ENCODE measurements around the gene ECE2.
A peak's percentile ranks its signal among the peaks of the same experiment; 100 is the strongest.

ECE2 gene

GRCh38 chr3:184314700-184315542 lies 39.1 kb downstream of the ECE2 start:
- DNase-seq: peak; percentile 72 to 91 (median 83)

- peak; percentile 13 to 52 (median 44) for DNase-seq
Observed at GRCh38 chr3:184315543-184315867, 39.7 kb downstream of the ECE2 start.

- DNase-seq: no peak
Observed at GRCh38 chr3:184315871-184316661, 40.2 kb downstream of the ECE2 start.

- no peak for DNase-seq
Observed at GRCh38 chr3:184316792-184317191, 41.0 kb downstream of the ECE2 start.

- no peak for DNase-seq
Observed at GRCh38 chr3:184317201-184317600, 41.4 kb downstream of the ECE2 start.

- peak; percentile 88 to 94 (median 92) for DNase-seq
Observed at GRCh38 chr3:184320104-184320445, 44.3 kb downstream of the ECE2 start.

- DNase-seq: no peak
Observed at GRCh38 chr3:184321666-184322065, 45.8 kb downstream of the ECE2 start.

GRCh38 chr3:184322731-184323487 lies 47.1 kb downstream of the ECE2 start:
- peak; percentile 74 to 84 (median 80) for DNase-seq

GRCh38 chr3:184323696-184324095 lies 47.9 kb downstream of the ECE2 start:
- DNase-seq: no peak

- no peak for DNase-seq
Observed at GRCh38 chr3:184325269-184325668, 49.4 kb downstream of the ECE2 start.

GRCh38 chr3:184325715-184326369 lies 50.0 kb downstream of the ECE2 start:
- DNase-seq: no peak

GRCh38 chr3:184327171-184327570 lies 51.3 kb downstream of the ECE2 start:
- no peak for DNase-seq

- DNase-seq: no peak
Observed at GRCh38 chr3:184328516-184328915, 52.7 kb downstream of the ECE2 start.

GRCh38 chr3:184332370-184333090 lies 56.7 kb downstream of the ECE2 start:
- no peak for DNase-seq

GRCh38 chr3:184333190-184333589 lies 57.4 kb downstream of the ECE2 start:
- DNase-seq: no peak

- no peak for DNase-seq
Observed at GRCh38 chr3:184333700-184334099, 57.9 kb downstream of the ECE2 start.

GRCh38 chr3:184334470-184335158 lies 58.8 kb downstream of the ECE2 start:
- peak in 3 of 4 experiments; percentile 11 to 47 (median 32) for DNase-seq

- no peak for DNase-seq
Observed at GRCh38 chr3:184335291-184335660, 59.5 kb downstream of the ECE2 start.

- DNase-seq: peak; percentile 86 to 95 (median 92)
Observed at GRCh38 chr3:184335661-184336546, 60.1 kb downstream of the ECE2 start.
